SK-N-MC (cell line): Measurements from ENCODE around the gene FBXL16.

Experiments used
- DNase-seq: peaks from one replicate; pipeline ENCODE4 v3.0.0-alpha.2; 2011; ENCODE audit warnings: low read depth, low spot score
- H3K27ac ChIP-seq: fragments of 200-600 bp; sonication (generic); 2 replicates; pipeline ENCODE4 v1.5.1; 2016; ENCODE audit warnings: mixed run types
- H3K36me3 ChIP-seq: fragments of 200-600 bp; sonication (generic); 2 replicates; pipeline ENCODE4 v1.6.1; 2017; ENCODE audit warnings: antibody characterized with exemption, low read length, mixed read lengths; ENCODE audit not compliant: insufficient read depth
- H3K4me3 ChIP-seq: fragments of 200-600 bp; sonication (generic); 2 replicates; pipeline ENCODE4 v1.5.1; 2016
- H3K9ac ChIP-seq: fragments of 200-600 bp; sonication (generic); 2 replicates; pipeline ENCODE4 v1.8.0; 2017; ENCODE audit warnings: mixed run types, mixed read lengths; ENCODE audit not compliant: insufficient read length
- H3K9me3 ChIP-seq: fragments of 200-600 bp; sonication (generic); 2 replicates; pipeline ENCODE4 v1.6.1; 2017; ENCODE audit warnings: low read depth, mild to moderate bottlenecking, antibody characterized with exemption, low read length, moderate library complexity, mixed read lengths
- EZH2 ChIP-seq: fragments of 200-600 bp; sonication (generic); IDR thresholded peaks from one replicate; pipeline ENCODE4 v1.6.1; 2017; ENCODE audit warnings: antibody characterized with exemption
- FOXP2 ChIP-seq: optimal IDR thresholded peaks from 2 replicates; pipeline ENCODE3; 2011; ENCODE audit warnings: mild to moderate bottlenecking, moderate library complexity; ENCODE audit not compliant: insufficient read depth; ENCODE audit errors: extremely low read length, control extremely low read depth
- POLR2AphosphoS5 ChIP-seq: IDR thresholded peaks from 2 replicates; pipeline ENCODE4 v1.6.1; 2012; ENCODE audit warnings: mild to moderate bottlenecking, low read depth, low read length, borderline replicate concordance

Gene FBXL16

GRCh38 chr16:674214-674881 lies 31.3 kb downstream of the FBXL16 start:
- H3K9me3 ChIP-seq, result no peaks in the 10 kb centered on the region
- H3K36me3 ChIP-seq, result peaks cover 46% of the 10 kb centered on the region; the same call in 1 of the 2 replicates
- no peak for DNase-seq
- H3K4me3 ChIP-seq, result no peak overlapping the region
- H3K9ac ChIP-seq, result no peak overlapping the region
- TF ChIP-seq FOXP2 (no peak), POLR2AphosphoS5 (no peak; the same call in 1 of the 2 replicates), EZH2 (no peak)
- 0 out of 2 replicates have a peak overlapping the region, but pooled peaks have one; percentile 8 for H3K27ac ChIP-seq

GRCh38 chr16:673399-673991 lies 32.1 kb downstream of the FBXL16 start:
- Histone ChIP-seq H3K27ac (0 out of 2 replicates have a peak overlapping the region, but pooled peaks have one; percentile 8), H3K4me3 (no peak overlapping the region), H3K36me3 (peaks cover 49% of the 10 kb centered on the region; the same call in 1 of the 2 replicates), H3K9me3 (no peaks in the 10 kb centered on the region), H3K9ac (no peak overlapping the region)
- TF ChIP-seq EZH2 (no peak), FOXP2 (no peak), POLR2AphosphoS5 (no peak)
- DNase-seq, result no peak

GRCh38 chr16:672851-673250 lies 32.8 kb downstream of the FBXL16 start:
- TF ChIP-seq POLR2AphosphoS5 (no peak), EZH2 (no peak), FOXP2 (no peak)
- H3K9me3 ChIP-seq, result no peaks in the 10 kb centered on the region
- no peak overlapping the region for H3K4me3 ChIP-seq
- no peak overlapping the region for H3K9ac ChIP-seq
- no peak for DNase-seq
- peaks cover 49% of the 10 kb centered on the region; the same call in 1 of the 2 replicates for H3K36me3 ChIP-seq
- H3K27ac ChIP-seq, result no peak overlapping the region

- Histone ChIP-seq H3K36me3 (peaks cover 49% of the 10 kb centered on the region; the same call in 1 of the 2 replicates), H3K27ac (no peak overlapping the region)
- TF ChIP-seq POLR2AphosphoS5 (no peak), FOXP2 (no peak), EZH2 (no peak)
Observed at GRCh38 chr16:672371-672770, 33.2 kb downstream of the FBXL16 start.

GRCh38 chr16:671353-672131 lies 34.1 kb downstream of the FBXL16 start:
- no peak for DNase-seq
- Histone ChIP-seq H3K36me3 (peaks cover 49% of the 10 kb centered on the region; the same call in 1 of the 2 replicates), H3K9me3 (no peaks in the 10 kb centered on the region), H3K9ac (no peak overlapping the region), H3K4me3 (no peak overlapping the region), H3K27ac (no peak overlapping the region)
- TF ChIP-seq POLR2AphosphoS5 (no peak), FOXP2 (no peak), EZH2 (no peak)

More at GRCh38 chr16:672371-672770, 33.2 kb downstream of the FBXL16 start:
- no peaks in the 10 kb centered on the region for H3K9me3 ChIP-seq
- no peak overlapping the region for H3K9ac ChIP-seq
- H3K4me3 ChIP-seq, result no peak overlapping the region
- DNase-seq, result no peak

GRCh38 chr16:670485-671352 lies 34.9 kb downstream of the FBXL16 start:
- H3K27ac ChIP-seq, result no peak overlapping the region
- H3K36me3 ChIP-seq, result peaks cover 49% of the 10 kb centered on the region; the same call in 1 of the 2 replicates
- H3K4me3 ChIP-seq, result no peak overlapping the region
- no peak overlapping the region for H3K9ac ChIP-seq
- no peak for DNase-seq
- no peaks in the 10 kb centered on the region for H3K9me3 ChIP-seq
- no peak for TF ChIP-seq POLR2AphosphoS5
- no peak for TF ChIP-seq FOXP2
- no peak for TF ChIP-seq EZH2

GRCh38 chr16:669666-670065 lies 35.9 kb downstream of the FBXL16 start:
- peaks cover 49% of the 10 kb centered on the region; the same call in 1 of the 2 replicates for H3K36me3 ChIP-seq
- no peak for DNase-seq
- TF ChIP-seq FOXP2 (no peak), POLR2AphosphoS5 (no peak), EZH2 (no peak)
- no peak overlapping the region for H3K9ac ChIP-seq
- no peak overlapping the region for H3K4me3 ChIP-seq
- H3K27ac ChIP-seq, result no peak overlapping the region
- no peaks in the 10 kb centered on the region for H3K9me3 ChIP-seq
